Activated naive CD4-positive, alpha-beta T cell treated with anti-CD3 and anti-CD28 coated beads, Interleukin-2, amount 10 ng/mL, durations not matched to agents 5 hours and 36 hours (primary cell): ENCODE data around the gene VWA5B1. TPM values are rescaled to one million over a fixed set of nuclear protein-coding genes. Genes with fewer than 3 reads are reported as not detected.

Experiments
- total RNA-seq, 2 experiments: library from RNA; stranded (reverse); gene quantifications; one replicate each; pipeline ENCODE4 v1.2.3, GENCODE V29; 2021

VWA5B1 gene
- total RNA-seq = under 1 TPM; 0.05 TPM

GRCh38 chr1:20290624-20291597, at the start of gene VWA5B1:
VWA5B1 (plus strand) TSS chr1:20290875; CDS start chr1:20310602, 19,727 bp downstream.

Other genes with a start within 250 kb of the VWA5B1 start
- not detected for gene PLA2G5, start 220.7 kb upstream of the VWA5B1 start, total RNA-seq
- not detected for gene PLA2G2D, start 171.3 kb upstream of the VWA5B1 start, total RNA-seq
- gene PLA2G2F, start 151.6 kb upstream of the VWA5B1 start, total RNA-seq = not detected
- under 1 TPM; 0.45 to 0.58 TPM for gene UBXN10, start 104.8 kb upstream of the VWA5B1 start, total RNA-seq
- under 1 TPM in 1 of 2 experiments, not detected in 1; 0.58 TPM for gene PLA2G2C, start 104.4 kb upstream of the VWA5B1 start, total RNA-seq
- gene CAMK2N1, start 195.3 kb downstream of the VWA5B1 start, total RNA-seq = 1 to 10 TPM in 1 of 2 experiments, under 1 TPM in 1; 0.83 to 1.1 TPM
- 10 to 100 TPM; 19.9 to 20.8 TPM for gene MUL1, start 217.3 kb downstream of the VWA5B1 start, total RNA-seq